IPS-18a (cell line): Measurements from ENCODE around the gene RMDN2.
A peak's percentile ranks its signal among the peaks of the same experiment; 100 is the strongest.

Source experiments
- H3K27ac ChIP-seq: one replicate; pipeline ENCODE4 v1.5.1; 2013; ENCODE audit warnings: low read length
- H3K27me3 ChIP-seq: one replicate; pipeline ENCODE4 v1.6.1; 2013; ENCODE audit warnings: mild to moderate bottlenecking, low read length; ENCODE audit not compliant: control insufficient read depth, insufficient read depth
- H3K36me3 ChIP-seq: one replicate; pipeline ENCODE4 v1.6.1; 2013; ENCODE audit warnings: low read depth, low read length; ENCODE audit not compliant: control insufficient read depth
- H3K4me1 ChIP-seq: one replicate; pipeline ENCODE4 v1.6.1; 2013; ENCODE audit warnings: low read depth, low read length; ENCODE audit not compliant: control insufficient read depth
- H3K4me3 ChIP-seq: one replicate; pipeline ENCODE4 v1.5.1; 2013; ENCODE audit warnings: low read length
- H3K9ac ChIP-seq: one replicate; pipeline ENCODE4 v1.6.1; 2013; ENCODE audit warnings: mild to moderate bottlenecking, low read length, moderate library complexity
- H3K9me3 ChIP-seq: one replicate; pipeline ENCODE4 v1.6.1; 2013; ENCODE audit warnings: low read depth, low read length; ENCODE audit not compliant: control insufficient read depth

RMDN2 gene

DNA sequence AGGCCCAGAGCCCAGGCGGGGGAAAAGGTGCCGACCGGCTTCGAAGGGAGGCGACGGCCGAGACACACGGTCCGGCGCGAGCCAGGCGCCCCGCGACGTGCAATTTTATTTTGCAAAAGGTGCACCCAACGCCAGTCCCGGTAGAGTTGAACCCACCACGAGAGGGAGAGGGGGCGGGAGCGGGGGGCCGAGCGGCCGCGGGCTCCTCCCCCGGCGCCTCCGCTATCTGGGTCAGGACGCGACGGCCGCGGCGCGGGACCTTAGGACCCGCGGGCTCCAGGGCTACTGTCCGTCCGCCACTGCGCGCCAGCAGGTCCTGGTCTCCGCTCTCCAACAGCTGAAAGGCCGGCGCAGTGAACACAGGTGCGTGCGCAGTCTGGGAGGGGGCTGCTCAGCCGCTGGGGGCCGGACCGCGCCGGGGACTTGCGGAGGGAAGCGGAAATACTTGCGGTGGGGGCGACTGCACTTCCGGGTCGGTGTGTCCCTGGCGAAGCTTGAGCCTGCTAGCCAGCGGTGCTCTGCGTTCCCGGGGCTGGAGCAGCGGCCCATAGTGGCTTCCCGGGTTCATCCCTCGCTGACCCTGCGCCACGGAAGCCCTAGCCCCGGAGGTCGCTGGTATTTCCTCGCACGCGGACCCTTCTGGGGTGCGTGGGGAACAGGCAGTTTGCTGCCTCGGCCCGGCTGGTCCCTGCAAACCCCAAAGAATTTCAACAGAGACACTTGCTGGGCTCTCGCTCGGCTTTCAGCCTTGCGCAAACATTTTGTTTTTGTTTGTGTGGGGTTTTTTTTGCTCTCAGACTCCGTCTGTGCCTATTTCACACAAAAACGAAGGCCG lies at the start of gene RMDN2:
Gene RMDN2, plus strand, starts transcription at position 225 of the 835 bp plus-strand sequence. CDS start 3,991 bp downstream, outside the sequence.
- H3K4me1 ChIP-seq: no peaks in the 10 kb centered on the region
- no peak within 1 kb of the TSS for H3K27ac ChIP-seq

DNA sequence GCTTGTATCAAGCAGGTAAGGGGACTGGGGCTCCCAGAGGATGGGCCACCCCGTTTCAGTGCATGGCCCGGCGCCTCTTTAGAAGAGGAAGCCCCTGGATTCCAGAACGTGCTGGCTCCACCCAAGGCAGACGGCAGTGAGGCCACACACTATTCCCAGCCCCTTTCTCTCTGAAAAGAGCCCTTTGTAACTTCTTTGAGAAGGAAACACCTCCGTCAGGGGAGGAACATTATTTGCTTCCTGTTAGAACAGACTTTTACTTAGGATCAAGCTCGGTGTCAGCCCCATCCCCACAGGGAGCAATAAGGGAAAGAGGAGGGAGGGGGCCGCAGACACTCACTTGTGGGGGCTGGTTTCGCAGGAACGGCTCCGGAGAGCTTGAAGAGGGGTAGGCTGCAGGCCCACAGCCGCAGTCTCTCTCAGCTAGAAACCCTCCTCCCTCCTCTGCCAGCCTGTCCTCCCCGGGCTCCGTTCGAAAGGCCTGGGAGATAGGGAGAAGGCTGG lies 49.6 kb upstream of the RMDN2 start:
- no peaks in the 10 kb centered on the region for H3K27me3 ChIP-seq
- no peaks in the 10 kb centered on the region for H3K9me3 ChIP-seq
- H3K36me3 ChIP-seq: no peaks in the 10 kb centered on the region
- no peak overlapping the region for H3K4me3 ChIP-seq
- H3K27ac ChIP-seq: no peak overlapping the region
- H3K4me1 ChIP-seq: peaks cover 9% of the 10 kb centered on the region
- H3K9ac ChIP-seq: no peak overlapping the region

More for the DNA sequence above, at the start of gene RMDN2:
- no peaks in the 10 kb centered on the region for H3K36me3 ChIP-seq
- peaks cover 15% of the 10 kb centered on the region for H3K27me3 ChIP-seq
- peak within 1 kb of the TSS; percentile 92 for H3K4me3 ChIP-seq
- no peaks in the 10 kb centered on the region for H3K9me3 ChIP-seq
- peak within 1 kb of the TSS; percentile 73 for H3K9ac ChIP-seq

DNA sequence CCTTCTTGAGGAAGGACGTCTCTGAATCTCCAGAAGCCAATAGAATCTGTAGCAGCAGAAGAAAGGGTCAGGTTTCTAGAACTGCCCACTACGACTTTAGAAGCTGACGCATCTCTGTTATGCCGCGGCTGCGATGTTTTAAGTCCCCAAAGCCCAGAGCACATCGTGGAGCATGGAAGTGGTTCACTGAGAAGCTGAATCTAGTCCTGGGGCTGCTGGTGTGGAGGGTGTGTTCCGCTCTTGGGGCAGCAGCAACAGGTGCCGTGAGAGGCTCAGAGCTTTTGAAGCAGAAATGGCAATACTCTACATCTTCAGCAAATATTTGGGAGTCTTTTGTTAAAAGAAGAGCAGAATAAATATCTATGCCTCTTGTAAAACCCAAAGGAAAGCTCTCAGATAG lies 48.9 kb upstream of the RMDN2 start:
- H3K4me1 ChIP-seq: peaks cover 13% of the 10 kb centered on the region
- H3K27ac ChIP-seq: no peak overlapping the region
- no peak overlapping the region for H3K4me3 ChIP-seq
- no peaks in the 10 kb centered on the region for H3K36me3 ChIP-seq
- no peak overlapping the region for H3K9ac ChIP-seq
- no peaks in the 10 kb centered on the region for H3K9me3 ChIP-seq
- no peaks in the 10 kb centered on the region for H3K27me3 ChIP-seq

- no peak overlapping the region for H3K27ac ChIP-seq
- peaks cover 20% of the 10 kb centered on the region for H3K4me1 ChIP-seq
- H3K9me3 ChIP-seq: no peaks in the 10 kb centered on the region
- no peak overlapping the region for H3K9ac ChIP-seq
- H3K27me3 ChIP-seq: no peaks in the 10 kb centered on the region
- no peaks in the 10 kb centered on the region for H3K36me3 ChIP-seq
- no peak overlapping the region for H3K4me3 ChIP-seq
Observed at GRCh38 chr2:37877457-37878315, 47.4 kb upstream of the RMDN2 start.

DNA sequence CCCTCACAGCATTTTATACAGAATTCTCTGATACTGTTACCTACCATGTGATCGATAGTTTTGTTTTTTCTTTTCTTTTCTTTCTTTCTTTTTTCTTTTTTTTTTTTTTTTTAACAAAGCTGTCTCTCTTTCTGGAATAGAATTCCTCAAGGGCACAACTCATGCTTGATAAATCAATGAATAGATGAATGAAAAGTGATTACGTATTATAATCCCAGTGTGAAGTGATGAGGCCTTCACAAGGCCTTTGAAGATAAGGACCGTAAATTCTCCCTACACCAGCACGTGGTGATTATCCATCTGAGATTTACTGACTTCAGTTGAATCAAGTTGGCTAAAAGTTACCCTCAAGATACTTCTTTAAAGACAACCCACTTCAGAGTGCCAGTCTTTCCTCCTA lies 46.6 kb upstream of the RMDN2 start:
- Histone ChIP-seq H3K27me3 (no peaks in the 10 kb centered on the region), H3K4me3 (no peak overlapping the region), H3K9ac (no peak overlapping the region)

GRCh38 chr2:37880551-37880950 lies 44.5 kb upstream of the RMDN2 start:
- Histone ChIP-seq H3K4me1 (peaks cover 27% of the 10 kb centered on the region), H3K27ac (no peak overlapping the region), H3K4me3 (no peak overlapping the region), H3K9me3 (no peaks in the 10 kb centered on the region), H3K27me3 (no peaks in the 10 kb centered on the region), H3K9ac (no peak overlapping the region), H3K36me3 (no peaks in the 10 kb centered on the region)

More for the DNA sequence above, 46.6 kb upstream of the RMDN2 start:
- H3K4me1 ChIP-seq: peaks cover 20% of the 10 kb centered on the region
- H3K9me3 ChIP-seq: no peaks in the 10 kb centered on the region
- no peaks in the 10 kb centered on the region for H3K36me3 ChIP-seq
- H3K27ac ChIP-seq: no peak overlapping the region

- Histone ChIP-seq H3K27ac (no peak overlapping the region), H3K4me3 (no peak overlapping the region), H3K9ac (no peak overlapping the region), H3K4me1 (peaks cover 22% of the 10 kb centered on the region), H3K36me3 (no peaks in the 10 kb centered on the region), H3K27me3 (no peaks in the 10 kb centered on the region), H3K9me3 (no peaks in the 10 kb centered on the region)
Observed at GRCh38 chr2:37881397-37881796, 43.7 kb upstream of the RMDN2 start.

- Histone ChIP-seq H3K4me3 (no peak overlapping the region), H3K36me3 (no peaks in the 10 kb centered on the region), H3K9ac (no peak overlapping the region), H3K27me3 (no peaks in the 10 kb centered on the region), H3K9me3 (no peaks in the 10 kb centered on the region), H3K4me1 (peaks cover 22% of the 10 kb centered on the region), H3K27ac (no peak overlapping the region)
Observed at GRCh38 chr2:37882036-37882435, 43.1 kb upstream of the RMDN2 start.

DNA sequence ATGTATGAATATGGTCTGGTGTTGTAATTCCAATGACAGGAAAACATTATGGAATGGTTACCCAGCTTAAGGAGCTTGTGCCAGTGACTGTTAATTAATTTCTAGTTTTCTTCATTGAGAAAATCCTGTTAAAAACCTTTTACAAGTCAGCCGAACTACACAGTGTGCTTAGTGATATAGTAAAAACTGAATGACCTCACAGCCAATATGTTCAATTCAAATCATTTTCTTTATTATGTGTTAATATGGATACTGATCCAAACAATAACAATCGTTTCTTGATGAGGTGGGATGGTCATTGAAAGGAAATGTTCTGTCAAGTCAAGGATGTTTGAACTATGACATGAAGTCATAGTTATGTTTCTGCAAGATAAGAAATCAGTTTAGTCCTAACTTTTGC lies 41.6 kb upstream of the RMDN2 start:
- Histone ChIP-seq H3K9me3 (no peaks in the 10 kb centered on the region), H3K27ac (no peak overlapping the region), H3K4me1 (peaks cover 18% of the 10 kb centered on the region)

DNA sequence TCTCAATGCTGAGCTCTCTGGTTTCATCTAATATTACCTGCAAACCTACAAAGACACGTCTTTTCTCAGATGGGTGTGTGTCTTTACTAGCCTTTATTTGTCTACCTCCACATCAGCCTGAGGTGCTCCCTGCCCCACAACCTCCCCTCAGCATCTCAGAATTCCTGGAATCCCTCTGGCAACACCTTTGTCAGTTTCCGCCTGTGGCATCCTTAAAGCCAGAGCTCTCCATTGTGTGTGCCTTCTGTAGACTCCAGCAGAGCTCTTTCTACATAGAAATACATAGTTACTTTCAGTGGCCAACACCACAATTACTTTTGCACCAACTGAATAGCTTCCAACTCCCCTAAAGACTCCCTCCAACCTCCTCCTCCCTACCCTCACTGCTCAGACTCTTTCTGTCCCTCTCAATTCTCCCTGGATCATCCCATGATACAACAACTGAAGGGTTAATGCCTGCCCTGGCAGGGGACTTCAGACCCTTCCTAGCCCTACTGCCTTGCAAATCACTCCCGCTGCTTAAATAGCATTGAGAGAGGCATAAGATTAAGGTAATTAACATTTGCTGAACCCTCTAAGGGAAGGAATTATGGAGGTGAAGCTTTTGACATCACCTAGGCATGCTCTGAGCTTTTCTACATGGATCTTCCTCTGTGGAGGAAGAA lies 39.6 kb upstream of the RMDN2 start:
- H3K4me3 ChIP-seq: no peak overlapping the region
- H3K9ac ChIP-seq: no peak overlapping the region
- no peaks in the 10 kb centered on the region for H3K27me3 ChIP-seq
- no peak overlapping the region for H3K27ac ChIP-seq
- H3K9me3 ChIP-seq: no peaks in the 10 kb centered on the region
- H3K36me3 ChIP-seq: no peaks in the 10 kb centered on the region
- peaks cover 18% of the 10 kb centered on the region for H3K4me1 ChIP-seq

More for the DNA sequence above, 41.6 kb upstream of the RMDN2 start:
- Histone ChIP-seq H3K36me3 (no peaks in the 10 kb centered on the region), H3K9ac (no peak overlapping the region), H3K4me3 (no peak overlapping the region), H3K27me3 (no peaks in the 10 kb centered on the region)

GRCh38 chr2:37886745-37887144 lies 38.3 kb upstream of the RMDN2 start:
- no peaks in the 10 kb centered on the region for H3K9me3 ChIP-seq

More at GRCh38 chr2:37886745-37887144, 38.3 kb upstream of the RMDN2 start:
- no peak overlapping the region for H3K9ac ChIP-seq
- H3K27me3 ChIP-seq: no peaks in the 10 kb centered on the region
- H3K27ac ChIP-seq: no peak overlapping the region
- H3K4me3 ChIP-seq: no peak overlapping the region
- H3K4me1 ChIP-seq: peaks cover 9% of the 10 kb centered on the region
- H3K36me3 ChIP-seq: no peaks in the 10 kb centered on the region
